Inflammatory macrophage treated with lipopolysaccharide for 4 hours (primary cell): ENCODE data around the gene FBXL16.

Experiments used
- DNase-seq: peaks from one replicate; pipeline ENCODE4 v3.0.0-alpha.2; 2020

FBXL16 gene

DNA sequence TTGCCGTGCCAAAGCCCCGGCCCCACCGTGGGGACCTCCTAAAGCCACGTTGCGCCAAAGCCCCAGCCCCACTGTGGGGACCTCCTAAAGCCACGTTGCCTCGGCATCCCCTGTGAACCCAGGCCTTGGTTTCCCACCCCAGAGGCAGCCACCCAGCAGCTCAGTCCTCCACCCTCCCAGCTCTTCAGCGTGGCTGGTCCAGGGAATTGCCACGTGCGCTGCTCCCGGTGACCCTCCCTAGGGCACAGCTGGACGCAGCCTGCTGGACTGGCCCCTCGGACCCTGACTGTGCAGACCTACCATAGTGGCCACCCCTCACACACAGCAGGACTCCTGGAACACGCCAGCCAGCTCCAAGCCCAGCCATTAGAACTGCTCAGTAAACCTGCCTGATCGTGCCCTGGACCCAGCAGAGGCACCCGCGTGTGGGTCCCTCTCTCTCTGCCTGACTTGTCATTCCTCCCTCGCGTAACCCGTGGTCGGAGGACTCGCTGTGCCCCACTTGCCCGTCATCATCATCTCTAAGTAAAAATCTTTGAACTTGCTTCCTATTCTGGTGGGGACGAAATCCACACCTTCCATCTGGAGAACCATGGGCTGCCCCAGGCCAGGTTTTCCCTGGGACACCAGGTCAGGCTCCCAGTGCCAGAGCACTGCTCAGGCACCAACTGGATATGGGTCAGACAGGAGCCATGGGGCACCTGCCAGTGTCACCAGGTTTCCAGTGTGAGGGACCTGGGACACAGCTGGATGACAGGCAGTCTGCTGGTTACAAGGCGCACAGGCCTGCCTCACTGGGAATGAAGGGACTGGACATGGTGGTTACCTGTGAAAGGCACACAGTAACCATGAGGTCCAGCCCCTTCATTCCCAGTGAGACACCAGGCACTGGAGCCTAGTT lies 29.6 kb upstream of the FBXL16 start:
- no peak for DNase-seq

DNA sequence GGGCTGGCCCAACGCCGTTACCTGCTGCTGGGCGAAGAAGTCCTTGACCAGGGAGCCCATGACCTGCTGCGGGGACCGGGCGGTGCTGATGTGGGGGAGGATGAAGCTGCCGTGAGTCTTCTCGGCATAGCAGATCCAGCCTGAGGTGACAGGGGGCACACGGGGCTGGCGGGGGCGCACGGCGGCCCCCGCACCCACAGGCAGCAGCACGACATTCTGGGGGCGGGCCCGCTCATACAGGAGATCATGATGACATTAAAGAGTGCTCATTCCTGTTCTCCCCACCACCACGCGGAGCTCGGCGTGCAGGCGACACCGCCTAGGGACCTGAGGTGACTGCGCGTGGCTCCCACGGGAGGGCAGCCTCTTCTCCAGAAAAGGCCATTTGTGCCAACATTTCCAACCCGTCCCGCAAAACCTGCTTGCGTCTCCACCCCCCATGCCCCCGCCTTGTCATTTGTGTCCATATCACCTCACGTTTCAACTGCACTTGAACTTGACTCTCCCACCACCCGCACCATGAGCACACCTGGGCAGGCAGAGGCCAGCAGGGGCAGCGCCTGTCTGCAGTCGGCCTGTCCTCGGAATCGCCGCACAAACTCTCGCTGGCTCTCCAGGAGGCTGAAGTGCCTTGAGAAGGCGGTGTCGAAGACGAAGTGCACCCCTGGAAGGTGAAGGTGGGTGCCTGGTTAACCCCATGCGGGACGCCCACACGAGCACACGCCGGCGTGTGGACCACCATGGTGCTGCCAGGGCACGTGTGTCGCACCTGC lies 28.8 kb upstream of the FBXL16 start:
- DNase-seq, result no peak

DNA sequence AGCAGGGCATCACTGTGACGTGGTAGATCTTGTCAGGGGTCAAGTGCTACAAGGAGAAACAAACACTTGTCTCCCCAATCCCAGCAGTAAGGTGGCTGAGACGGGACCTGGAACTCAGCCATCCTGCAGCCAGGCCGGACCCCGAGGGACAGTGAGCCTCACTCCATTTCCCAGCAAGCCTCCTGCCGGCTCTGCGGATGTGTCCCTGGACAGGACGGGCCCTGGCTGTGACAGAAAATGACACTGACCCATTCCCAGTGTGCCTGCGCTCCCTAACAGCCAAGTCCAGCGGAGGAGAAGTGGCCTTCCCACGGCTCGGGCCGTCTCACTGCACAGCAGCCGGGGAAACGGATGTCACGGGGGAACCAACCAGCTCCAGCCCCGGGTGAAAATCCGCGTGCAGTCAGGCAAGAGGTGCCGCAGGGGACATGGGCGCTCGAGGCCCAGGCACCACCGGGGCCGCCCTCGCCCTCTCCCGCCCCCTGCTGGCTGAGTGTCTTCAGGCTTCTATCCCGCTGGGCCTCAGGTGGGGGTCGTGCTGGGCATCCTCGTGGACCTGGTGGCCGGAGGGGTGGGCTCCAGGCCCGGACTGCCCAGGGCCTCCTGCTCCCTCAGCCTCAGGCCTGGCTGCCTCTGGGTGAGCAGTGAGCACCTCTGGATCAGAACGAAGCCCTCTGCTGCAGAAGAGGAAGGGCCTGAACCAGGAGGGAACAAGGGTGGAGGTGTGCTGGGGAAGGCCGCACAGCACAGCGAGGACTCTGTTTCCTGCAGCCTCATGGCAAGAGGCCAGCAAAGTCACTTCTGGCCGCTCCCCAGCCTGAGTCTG lies 28.0 kb upstream of the FBXL16 start:
- no peak for DNase-seq

DNA sequence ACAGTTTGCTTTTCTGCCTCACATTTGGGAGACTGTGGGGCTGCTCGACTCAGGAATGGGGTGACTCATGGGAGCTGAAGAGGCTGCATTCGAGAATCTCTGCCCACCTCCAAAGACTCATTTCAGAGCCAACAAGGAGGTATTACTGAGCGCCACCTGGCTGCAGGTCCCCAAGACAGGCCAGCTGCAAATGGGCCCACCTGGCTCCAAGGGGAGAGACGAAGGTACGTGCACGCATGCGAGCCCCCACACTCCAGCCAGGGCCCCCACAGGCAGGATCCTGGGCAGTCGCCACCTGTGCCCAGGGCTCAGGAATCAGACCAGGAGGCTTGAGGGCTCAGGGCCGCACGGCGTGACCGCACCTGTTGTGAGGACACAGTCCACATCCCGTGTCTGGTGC lies 27.3 kb upstream of the FBXL16 start:
- no peak for DNase-seq

DNA sequence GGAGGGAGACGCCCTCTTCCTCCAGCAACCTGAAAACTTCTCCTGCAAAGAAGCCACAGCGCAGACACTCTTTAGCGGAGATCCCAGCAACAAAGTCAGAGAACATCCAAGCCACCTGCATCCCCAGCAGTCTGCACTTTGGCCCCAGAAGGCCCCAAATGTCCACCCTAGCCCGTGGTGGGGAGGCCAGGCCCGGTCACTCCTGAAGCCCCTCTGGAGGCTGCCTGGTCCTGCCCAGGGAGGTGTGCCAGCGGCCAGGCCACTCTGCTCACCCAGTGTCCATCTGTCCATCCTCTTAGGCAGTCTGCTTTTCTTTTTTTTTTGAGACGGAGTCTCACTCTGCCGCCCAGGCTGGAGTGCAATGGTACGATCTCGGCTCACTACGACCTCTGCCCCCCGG lies 26.7 kb upstream of the FBXL16 start:
- DNase-seq, result no peak

DNA sequence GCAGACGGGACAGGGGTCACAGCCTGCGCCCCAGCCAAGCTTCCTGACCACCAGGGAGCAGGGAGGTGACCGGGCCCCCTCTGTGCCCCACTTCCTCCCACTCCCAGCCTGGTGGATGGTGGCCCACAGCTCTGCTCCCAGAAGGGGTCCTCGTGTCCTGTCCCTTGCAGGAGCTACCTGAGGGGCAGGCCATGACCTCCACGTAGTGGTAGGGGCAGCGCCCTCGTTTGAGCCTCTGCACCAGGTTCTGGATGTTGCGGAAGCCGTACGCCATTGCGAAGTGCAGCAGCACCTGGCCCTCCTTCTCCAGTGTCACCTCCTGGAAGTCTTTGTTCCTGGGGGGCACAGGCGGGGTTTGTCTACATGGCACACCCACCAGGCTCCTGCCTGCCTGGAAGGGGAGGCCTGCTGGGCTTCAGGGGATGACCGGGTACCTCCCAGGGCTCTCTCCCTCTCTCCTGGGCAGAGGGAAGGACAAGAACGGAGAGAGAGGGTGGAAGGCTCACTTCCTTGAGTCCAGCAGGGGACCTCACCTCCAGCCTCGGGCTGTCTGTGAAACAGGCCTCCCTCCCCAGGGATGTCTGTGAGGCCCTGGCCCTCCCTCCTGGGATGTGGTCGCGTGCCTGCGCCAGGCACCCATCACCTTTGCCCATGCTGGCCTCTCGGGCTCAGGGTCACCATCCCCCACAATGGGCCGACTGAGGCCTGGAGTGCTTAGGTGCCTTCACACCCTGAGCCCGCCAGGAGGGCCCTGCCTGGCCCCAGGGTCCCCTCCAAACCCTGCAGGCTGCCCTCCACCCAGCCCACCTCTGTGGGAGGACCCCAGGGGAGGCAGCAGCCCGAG lies 25.3 kb upstream of the FBXL16 start:
- DNase-seq, result no peak

DNA sequence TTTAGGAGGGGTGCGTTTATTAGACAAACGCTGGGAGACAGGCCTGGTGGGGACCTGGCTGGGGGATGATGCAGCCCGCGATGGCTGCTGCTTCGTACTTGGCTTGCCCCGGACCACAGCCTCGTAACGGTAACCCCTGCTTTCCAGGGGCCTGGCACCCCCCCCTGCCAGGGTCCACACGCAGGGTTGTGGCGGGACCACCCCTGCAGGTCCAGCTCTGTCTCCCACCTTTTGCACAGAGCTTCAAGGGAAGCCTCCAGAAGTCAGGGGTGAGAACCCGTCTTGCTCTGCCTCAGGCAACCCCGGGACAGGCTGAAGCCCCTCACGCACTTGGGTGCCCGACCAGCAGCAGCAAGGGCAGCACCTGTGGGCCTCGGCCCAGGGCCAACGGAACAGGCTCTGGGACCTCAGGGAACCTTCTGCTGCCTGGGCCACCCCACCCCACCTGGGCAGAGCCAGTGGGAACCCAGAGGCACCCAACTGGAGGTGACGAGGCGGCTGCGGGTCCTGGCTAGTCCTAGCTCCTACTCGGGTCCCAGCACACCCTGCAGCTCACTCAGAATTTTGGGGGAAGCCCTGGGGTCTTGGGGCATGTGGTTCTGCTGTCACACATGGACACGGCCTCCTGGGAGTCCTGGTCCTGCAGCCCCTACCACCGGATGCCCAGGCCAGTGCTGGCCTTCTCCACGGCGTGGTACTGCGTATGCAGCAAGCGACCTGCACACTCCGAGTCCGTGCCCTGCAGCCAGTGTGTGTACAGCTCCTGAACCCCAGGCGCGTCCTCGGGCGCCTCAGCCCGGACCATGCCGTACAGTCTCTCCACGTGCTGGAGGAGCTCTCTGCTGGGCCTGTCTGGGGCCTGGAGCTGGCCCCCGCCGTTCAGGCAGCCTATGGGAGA lies 24.4 kb upstream of the FBXL16 start:
- no peak for DNase-seq

DNA sequence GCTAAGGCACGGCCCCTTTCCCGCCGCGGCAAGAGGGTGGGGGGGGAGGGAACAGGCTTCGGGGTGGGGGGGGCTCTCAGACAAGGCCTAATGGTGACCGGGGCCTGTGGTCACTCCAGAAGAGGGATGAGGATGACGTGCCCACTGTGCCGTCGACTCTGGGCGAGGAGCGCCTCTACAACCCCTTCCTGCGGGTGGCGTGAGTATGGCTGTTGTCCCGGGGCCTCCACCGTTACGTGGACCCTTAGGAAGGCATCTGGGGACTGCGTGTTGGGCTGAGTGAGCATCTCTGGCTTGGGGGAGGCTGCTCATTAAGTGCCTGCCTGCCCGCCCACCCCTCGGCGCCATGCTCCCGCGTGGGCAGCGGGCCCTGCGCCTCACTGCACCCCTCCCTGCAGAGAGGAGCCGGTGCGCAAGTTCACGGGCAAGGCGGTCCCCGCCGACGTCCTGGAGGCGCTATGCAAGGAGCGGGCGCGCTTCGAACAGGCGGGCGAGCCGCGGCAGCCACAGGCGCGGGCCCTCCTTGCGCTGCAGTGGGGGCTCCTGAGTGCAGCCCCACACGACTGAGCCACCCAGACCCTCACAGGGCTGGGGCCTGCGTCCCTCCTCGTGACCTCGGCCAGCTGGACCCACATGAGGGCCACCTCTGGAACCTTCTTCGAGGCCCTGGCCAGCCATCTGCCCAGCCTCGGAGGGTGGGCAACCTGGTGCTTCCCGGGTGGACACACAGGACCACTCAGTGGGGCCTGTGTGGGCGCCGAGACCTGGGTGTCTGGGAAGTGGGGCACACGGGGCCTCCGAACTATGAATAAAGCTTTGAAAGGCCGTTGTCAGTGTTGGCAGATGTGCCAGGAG lies 23.5 kb upstream of the FBXL16 start:
- no peak for DNase-seq

DNA sequence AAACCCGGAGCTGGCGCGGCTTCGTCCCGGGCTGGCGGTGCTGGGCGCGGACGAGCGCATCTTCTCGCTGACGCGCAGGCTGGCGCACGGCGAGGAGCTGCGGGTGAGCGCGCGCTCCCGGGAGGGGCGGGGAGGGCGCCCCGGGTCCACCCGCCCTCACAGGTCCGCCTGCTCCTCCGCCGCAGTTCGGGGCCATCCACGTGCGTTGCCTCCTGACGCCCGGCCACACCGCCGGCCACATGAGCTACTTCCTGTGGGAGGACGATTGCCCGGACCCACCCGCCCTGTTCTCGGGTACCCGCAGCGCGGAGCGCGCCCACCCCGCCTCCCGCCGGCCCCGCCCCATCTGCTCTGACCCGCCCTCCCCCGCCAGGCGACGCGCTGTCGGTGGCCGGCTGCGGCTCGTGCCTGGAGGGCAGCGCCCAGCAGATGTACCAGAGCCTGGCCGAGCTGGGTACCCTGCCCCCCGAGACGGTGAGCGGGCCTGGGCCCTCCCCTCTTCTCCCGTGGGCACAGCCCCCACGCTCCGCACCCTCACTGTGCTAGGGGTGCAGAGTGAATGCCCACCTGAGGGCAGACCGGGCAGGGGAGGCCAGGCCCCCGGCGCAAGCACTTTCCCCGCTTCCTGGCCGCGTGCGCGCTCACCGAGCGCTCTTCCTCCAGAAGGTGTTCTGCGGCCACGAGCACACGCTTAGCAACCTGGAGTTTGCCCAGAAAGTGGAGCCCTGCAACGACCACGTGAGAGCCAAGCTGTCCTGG lies 22.7 kb upstream of the FBXL16 start:
- DNase-seq, result peak; percentile 50

DNA sequence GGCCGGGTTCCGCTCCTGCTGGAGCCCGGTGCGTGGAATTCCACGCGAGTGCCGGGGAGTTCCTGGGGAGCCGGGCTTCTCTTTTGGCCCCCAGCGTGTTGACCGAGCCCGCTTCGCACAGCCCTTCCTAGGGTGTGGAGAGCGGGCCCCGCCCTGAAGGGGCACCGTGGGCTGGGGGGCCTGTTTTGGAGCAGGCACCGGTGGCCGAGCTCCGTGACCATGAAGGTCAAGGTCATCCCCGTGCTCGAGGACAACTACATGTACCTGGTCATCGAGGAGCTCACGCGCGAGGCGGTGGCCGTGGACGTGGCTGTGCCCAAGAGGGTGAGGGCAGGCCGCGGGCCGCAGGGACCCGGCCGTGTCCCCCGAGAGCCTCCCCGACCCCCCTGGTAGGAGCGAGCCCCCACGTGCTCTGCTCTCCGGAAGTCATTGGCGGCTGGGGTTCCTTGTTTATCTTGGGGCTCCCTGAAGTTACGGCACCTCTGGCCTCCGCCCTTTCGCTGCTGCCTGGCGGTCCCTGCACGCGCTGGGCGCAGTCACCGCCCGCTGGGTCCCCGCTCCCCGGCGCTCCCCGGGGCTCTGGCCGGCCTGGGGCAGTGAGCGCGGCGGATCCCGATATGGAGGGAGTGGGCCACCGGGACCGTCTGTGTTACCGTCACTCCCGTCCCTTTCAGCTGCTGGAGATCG lies 21.8 kb upstream of the FBXL16 start:
- DNase-seq, result no peak

DNA sequence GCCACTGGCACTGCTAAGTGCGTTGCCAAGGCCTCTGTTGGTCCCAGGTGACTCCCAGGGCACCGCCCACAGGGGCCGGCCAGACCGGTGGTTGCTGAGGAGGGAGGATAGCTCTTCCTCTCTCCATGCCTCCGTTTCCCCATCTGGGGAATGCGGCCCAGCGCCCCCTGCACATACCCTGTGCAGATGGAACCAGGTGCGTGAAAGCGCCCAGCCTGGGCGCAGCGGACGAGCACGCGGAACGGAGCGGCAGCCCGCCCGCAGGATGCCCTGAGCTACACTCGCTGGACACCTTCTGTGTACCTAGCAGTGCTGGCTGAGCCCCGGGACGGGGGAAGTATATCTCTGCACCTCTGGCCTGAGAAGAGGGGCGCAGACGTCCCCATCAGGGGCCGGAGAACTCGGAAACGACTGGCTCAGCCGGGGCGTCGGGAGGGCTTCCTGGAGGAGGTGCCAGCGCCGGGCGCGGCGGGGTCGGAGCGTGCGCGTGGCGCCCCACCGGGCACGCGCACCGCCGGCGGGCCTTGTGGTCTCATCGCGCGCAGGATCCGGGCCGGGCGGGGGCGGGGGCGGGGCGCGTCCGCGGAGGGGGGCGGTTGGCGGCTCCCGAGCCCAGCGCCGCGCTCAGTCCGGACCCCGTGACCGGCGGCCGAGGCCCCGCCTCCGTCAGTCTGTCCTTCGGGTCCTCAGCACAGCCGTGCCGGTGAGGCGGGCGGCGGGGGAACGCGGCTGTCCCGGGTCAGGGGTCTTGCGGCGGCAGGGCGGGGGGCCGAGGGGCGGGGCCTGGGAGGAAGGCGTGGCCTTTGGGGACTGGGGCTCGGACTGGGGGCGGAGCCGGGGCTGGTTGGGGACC lies 21.1 kb upstream of the FBXL16 start, which contains the start of the genes CCDC78 and HAGHL:
TSS of gene CCDC78 (minus strand) at position 6 of the 853 bp plus-strand sequence. CDS start 76 bp downstream, outside the sequence.
TSS of gene HAGHL (plus strand) at position 669 of the 853 bp plus-strand sequence. CDS start 404 bp downstream, outside the sequence.
- peak; percentile 19 for DNase-seq

DNA sequence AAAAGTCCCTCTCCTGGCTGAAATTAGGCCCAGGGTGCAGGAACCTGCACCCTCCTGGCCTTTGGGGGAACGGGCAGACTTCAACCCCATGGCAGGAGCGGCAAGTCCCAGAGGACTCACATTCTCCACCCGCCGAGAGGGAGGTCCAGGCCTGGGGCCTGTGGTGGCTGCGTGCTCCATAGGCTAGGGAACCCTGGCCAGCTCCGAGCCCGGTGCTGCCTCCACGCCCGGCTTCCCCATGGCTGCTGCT lies 20.5 kb upstream of the FBXL16 start:
- DNase-seq, result no peak

DNA sequence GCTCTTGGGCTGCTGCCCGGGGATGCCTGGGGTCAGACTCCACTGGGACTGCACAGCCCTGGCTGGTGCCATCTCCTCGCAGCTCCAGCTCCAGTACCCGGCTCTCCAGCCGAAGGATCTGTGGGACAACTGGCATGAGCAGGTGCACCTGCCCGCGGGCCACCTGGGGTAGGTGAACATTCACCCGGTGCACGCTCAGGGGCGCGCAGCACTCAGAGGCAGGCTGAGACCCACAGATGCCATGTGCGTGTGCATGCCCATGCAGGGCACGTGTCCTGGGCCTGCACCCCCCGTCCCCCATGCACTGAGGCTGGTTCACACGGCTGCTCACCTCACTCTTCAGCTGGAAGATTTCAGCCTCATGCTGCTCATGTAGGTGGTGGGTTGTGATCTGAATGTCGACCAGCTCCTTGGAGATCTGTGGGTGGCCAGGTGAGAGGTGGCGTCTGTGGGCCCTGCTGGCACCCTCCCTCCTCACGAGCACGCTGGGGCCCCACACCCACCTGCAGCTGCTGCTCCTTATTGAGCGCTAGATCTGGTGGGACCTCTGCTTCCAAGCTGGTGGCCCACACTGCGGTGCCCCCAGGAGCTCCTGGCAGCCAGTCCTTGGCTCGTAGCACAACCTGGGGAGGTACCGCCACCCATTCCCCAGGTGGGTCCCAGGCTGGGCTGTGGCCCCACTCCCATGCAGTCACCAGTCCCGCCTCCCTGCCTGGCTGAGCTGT lies 20.0 kb upstream of the FBXL16 start:
- no peak for DNase-seq

DNA sequence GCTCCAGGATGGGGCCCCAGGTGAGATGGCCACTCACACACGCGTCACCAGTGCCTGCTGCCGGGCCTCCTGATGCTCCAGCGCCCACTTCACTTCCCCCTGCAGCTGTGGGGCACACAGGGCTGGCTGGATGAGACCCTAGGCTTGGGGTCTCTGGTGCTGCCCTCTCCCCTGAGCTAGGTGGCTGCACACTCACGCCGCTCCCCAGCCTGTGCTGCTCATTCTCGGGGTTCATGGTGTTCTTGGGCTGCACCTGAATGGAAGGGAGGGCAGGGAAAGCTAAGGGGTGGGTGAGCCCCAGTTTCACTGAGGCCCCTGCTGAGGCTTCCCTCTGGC lies 19.4 kb upstream of the FBXL16 start:
- DNase-seq, result no peak

DNA sequence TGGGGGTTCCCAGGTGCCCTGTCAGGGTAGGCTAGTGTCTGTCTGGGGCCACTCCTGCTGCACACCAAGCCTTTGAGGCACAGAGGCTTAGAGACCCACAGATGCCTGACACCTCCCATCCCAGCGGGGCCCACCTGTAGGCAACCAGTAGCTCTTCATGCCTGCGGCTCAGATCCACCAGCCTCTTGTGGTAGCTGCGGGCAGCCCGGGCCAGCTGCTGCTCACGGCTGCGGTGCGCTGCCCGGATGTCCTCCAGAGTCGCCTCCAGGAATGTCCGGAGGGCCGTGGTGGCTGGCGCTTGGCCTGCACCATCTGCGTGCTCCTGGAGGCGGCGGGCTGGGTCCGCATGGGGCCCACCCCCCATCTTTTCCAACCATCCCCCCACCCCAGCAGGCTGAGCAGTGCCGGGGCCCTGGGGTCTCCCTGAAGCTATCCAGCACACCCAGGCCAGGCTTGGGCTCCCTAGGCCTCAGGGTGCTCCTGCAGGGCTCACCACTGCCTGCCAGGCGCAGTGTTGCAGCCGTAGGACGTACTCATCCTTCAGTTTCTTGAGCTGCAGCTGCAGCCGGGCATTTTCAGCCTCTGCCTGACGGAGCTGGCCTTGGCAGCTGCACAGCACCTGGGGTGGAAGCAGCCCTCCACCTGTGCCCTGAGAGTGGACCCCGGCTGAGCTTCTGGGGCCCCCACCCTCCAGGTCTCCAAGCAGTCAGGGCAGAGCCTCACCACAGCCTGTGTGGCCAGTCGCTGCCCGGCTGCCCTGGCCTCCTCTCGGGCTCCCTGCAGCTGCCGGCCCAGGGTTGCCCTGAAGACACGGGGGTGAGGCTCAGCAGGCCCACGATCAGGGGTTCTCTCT lies 18.8 kb upstream of the FBXL16 start:
- no peak for DNase-seq

DNA sequence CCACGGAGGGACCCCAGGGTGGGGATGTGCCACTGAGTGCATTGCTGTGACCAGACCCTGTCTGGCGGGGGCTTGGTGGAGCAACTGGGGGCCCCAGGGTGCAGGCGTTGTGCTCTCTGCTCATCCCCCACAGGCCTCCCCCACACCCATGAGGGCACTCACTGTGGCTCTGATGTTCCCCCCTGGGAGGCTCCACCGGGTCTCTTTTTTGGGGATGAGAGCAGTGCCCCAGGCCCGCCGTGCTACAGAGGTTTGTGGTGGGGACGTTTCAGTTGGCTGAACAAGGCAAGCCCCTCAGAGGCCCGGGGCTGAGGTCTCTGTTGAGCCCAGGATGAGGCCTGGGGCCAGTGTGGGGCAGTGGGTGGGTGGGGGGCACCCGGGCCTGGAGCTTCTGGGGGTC lies 18.1 kb upstream of the FBXL16 start:
- no peak for DNase-seq
